GM04503 (cell line): Measurements from ENCODE around the gene ACCSL.

Source experiments
- DNase-seq: peaks from one replicate; pipeline ENCODE4 v3.0.0-alpha.2; 2012; ENCODE audit warnings: low read depth

ACCSL gene

GRCh38 chr11:44047931-44048431 is at the start of gene ACCSL:
ACCSL (plus strand) TSS chr11:44047981; CDS start chr11:44048037, 56 bp downstream.
- no peak for DNase-seq

- DNase-seq, result no peak
Measured at GRCh38 chr11:43998308-43998707, 49.5 kb upstream of the ACCSL start.

- no peak for DNase-seq
Measured at GRCh38 chr11:44000731-44001130, 47.0 kb upstream of the ACCSL start.

GRCh38 chr11:44002191-44003093 is 45.3 kb upstream of the ACCSL start:
- DNase-seq, result no peak

- DNase-seq, result no peak
Measured at GRCh38 chr11:44003736-44004451, 43.9 kb upstream of the ACCSL start.

GRCh38 chr11:44004452-44005062 is 43.2 kb upstream of the ACCSL start:
- DNase-seq, result no peak

GRCh38 chr11:44005063-44005701 is 42.6 kb upstream of the ACCSL start:
- DNase-seq, result no peak

GRCh38 chr11:44005956-44006355 is 41.8 kb upstream of the ACCSL start:
- no peak for DNase-seq

- no peak for DNase-seq
Measured at GRCh38 chr11:44006917-44007361, 40.8 kb upstream of the ACCSL start.

GRCh38 chr11:44007481-44008087 is 40.2 kb upstream of the ACCSL start:
- DNase-seq, result no peak

GRCh38 chr11:44008088-44008501 is 39.7 kb upstream of the ACCSL start:
- DNase-seq, result no peak

GRCh38 chr11:44008698-44009097 is 39.1 kb upstream of the ACCSL start:
- DNase-seq, result no peak

- peak; percentile 85 for DNase-seq
Measured at GRCh38 chr11:44010789-44011251, 37.0 kb upstream of the ACCSL start.

- no peak for DNase-seq
Measured at GRCh38 chr11:44011797-44012196, 36.0 kb upstream of the ACCSL start.

GRCh38 chr11:44014968-44015623 is 32.7 kb upstream of the ACCSL start:
- no peak for DNase-seq

GRCh38 chr11:44015624-44016007 is 32.2 kb upstream of the ACCSL start:
- DNase-seq, result no peak

GRCh38 chr11:44016131-44016530 is 31.6 kb upstream of the ACCSL start:
- peak; percentile 62 for DNase-seq

- DNase-seq, result no peak
Measured at GRCh38 chr11:44016546-44017442, 31.0 kb upstream of the ACCSL start.

GRCh38 chr11:44017443-44018126 is 30.2 kb upstream of the ACCSL start:
- no peak for DNase-seq
